Endodermal cell (in vitro differentiated cells): ENCODE results near the gene RTF2. TPM values are rescaled to one million over a fixed set of nuclear protein-coding genes. Genes with fewer than 3 reads are reported as not detected.

Source experiments
- DNase-seq: peaks from one replicate; pipeline ENCODE4 v3.0.0-alpha.2; 2017
- H3K27ac ChIP-seq: 2 replicates; pipeline ENCODE4 v1.5.1; 2013; ENCODE audit warnings: mild to moderate bottlenecking, low read depth, low read length, moderate library complexity
- H3K27me3 ChIP-seq: 2 replicates; pipeline ENCODE4 v1.6.1; 2013; ENCODE audit warnings: mild to moderate bottlenecking, low read length, moderate library complexity; ENCODE audit not compliant: insufficient read depth, control insufficient read depth, poor library complexity, severe bottlenecking
- H3K36me3 ChIP-seq: 2 replicates; pipeline ENCODE4 v1.7.0; 2013; ENCODE audit warnings: mild to moderate bottlenecking, low read length, moderate library complexity; ENCODE audit not compliant: control insufficient read depth, insufficient read depth
- H3K4me1 ChIP-seq: one replicate; pipeline ENCODE4 v1.7.0; 2013; ENCODE audit warnings: low read length; ENCODE audit not compliant: control insufficient read depth, insufficient read depth
- H3K4me3 ChIP-seq: 2 replicates; pipeline ENCODE4 v1.5.1; 2013; ENCODE audit warnings: mild to moderate bottlenecking, low read length, moderate library complexity
- H3K9ac ChIP-seq: 2 replicates; pipeline ENCODE4 v1.6.1; 2013; ENCODE audit warnings: mild to moderate bottlenecking, low read length, moderate library complexity; ENCODE audit not compliant: poor library complexity, severe bottlenecking; ENCODE audit errors: extremely low read depth
- H3K9me3 ChIP-seq: 2 replicates; pipeline ENCODE4 v1.6.1; 2013; ENCODE audit warnings: mild to moderate bottlenecking, low read length, moderate library complexity; ENCODE audit not compliant: control insufficient read depth
- H3K27ac Mint-ChIP-seq: 2 replicates; pipeline ENCODE4 v1.8.0; 2020; ENCODE audit warnings: mixed read lengths
- H3K27me3 Mint-ChIP-seq: 2 replicates; pipeline ENCODE4 v1.8.0; 2021; ENCODE audit warnings: mild to moderate bottlenecking, mixed read lengths; ENCODE audit not compliant: insufficient read depth
- H3K36me3 Mint-ChIP-seq: 2 replicates; pipeline ENCODE4 v1.8.0; 2020; ENCODE audit warnings: low read depth, mixed read lengths
- H3K4me1 Mint-ChIP-seq: 2 replicates; pipeline ENCODE4 v1.8.0; 2020; ENCODE audit warnings: mixed read lengths
- H3K4me3 Mint-ChIP-seq: 2 replicates; pipeline ENCODE4 v1.8.0; 2020; ENCODE audit warnings: mild to moderate bottlenecking, moderate library complexity, mixed read lengths
- H3K9me3 Mint-ChIP-seq: 2 replicates; pipeline ENCODE4 v1.8.0; 2020; ENCODE audit warnings: mild to moderate bottlenecking, mixed read lengths
- WGBS, 2 experiments: methylation state at CpG; one replicate each; pipeline versions ENCODE4 v1.1.5 to v1.1.7; 2013; ENCODE audit warnings: missing lambda C conversion rate in 2 of 2, mixed read lengths in 1 of 2; ENCODE audit not compliant: insufficient coverage in 1 of 2, insufficient read length in 1 of 2; 5-methylcytosine and 5-hydroxymethylcytosine counted together
- total RNA-seq, 2 donors: library from RNA; stranded (reverse); fragmentation: NEBNext Ultra II Directional in 1 of 2; extraction: Animal tissue kit (Norgen Biotek cat#: 25700) in 1 of 2; gene quantifications; 2 replicates in 1 of 2; 3 replicates in 1 of 2; pipeline ENCODE4 v1.2.1, GENCODE V29; 2021
- TF ChIP-seq, protein P1 (sequence below): fragments of 200-600 bp; sonication (generic); conservative IDR thresholded peaks from 2 replicates; pipeline ENCODE4 v1.5.0; 2021; ENCODE audit warnings: antibody characterized with exemption, mild to moderate bottlenecking

Gene RTF2
- total RNA-seq, 2 donors from 2014 or later: 63.0 to 65.1 TPM

DNA sequence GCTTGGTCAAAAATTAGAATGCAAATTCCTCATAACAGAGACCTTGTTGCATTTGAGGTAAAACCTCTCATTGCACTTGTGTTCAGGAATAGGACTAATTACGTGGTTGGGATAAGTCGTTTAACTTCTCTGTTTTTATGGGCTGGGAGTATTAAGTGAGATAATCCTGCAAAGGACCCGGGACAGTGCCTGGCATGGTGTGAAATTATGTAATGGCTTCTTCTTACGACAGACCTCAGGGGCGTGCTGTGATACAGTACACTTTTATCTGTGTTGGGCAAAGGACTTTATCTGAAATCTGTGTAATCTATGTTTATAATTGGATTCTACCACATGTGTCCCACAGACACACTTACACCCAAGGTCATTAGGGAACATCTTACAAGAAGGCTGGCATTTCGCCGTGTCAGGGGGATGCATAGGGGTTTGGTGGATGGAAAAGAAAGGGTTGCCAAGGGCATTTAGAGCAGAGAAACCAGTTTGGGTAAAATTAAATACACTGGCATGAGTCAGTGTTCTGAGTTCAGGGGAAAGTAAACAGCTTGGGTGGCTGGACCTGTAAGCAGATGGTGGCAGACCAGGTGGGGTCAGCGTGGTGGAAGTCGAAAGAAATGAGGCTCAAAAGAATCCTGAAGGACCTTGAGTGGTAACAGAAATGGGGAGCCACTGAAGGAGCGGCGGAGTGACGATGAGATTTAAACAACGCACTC, 17.2 kb upstream of the RTF2 start:
- peaks cover 23% of the 10 kb centered on the region for H3K27me3 ChIP-seq
- peaks cover 25% of the 10 kb centered on the region for H3K27me3 Mint-ChIP-seq
- no peak for DNase-seq
- no peaks in the 10 kb centered on the region for H3K4me1 ChIP-seq
- H3K4me3 Mint-ChIP-seq: no peak overlapping the region
- H3K36me3 Mint-ChIP-seq: no peaks in the 10 kb centered on the region
- 87 to 89% methylated on average over 11 to 13 of the region's 13 CpGs for WGBS, 2 experiments
- peaks cover 6% of the 10 kb centered on the region for H3K4me1 Mint-ChIP-seq
- no peaks in the 10 kb centered on the region for H3K36me3 ChIP-seq
- H3K27ac Mint-ChIP-seq: no peak overlapping the region
- no peak overlapping the region for H3K4me3 ChIP-seq
- no peak overlapping the region for H3K9ac ChIP-seq
- no peak overlapping the region for H3K27ac ChIP-seq
- no peaks in the 10 kb centered on the region for H3K9me3 Mint-ChIP-seq
- no peaks in the 10 kb centered on the region for H3K9me3 ChIP-seq
- TF ChIP-seq, protein P1, sequence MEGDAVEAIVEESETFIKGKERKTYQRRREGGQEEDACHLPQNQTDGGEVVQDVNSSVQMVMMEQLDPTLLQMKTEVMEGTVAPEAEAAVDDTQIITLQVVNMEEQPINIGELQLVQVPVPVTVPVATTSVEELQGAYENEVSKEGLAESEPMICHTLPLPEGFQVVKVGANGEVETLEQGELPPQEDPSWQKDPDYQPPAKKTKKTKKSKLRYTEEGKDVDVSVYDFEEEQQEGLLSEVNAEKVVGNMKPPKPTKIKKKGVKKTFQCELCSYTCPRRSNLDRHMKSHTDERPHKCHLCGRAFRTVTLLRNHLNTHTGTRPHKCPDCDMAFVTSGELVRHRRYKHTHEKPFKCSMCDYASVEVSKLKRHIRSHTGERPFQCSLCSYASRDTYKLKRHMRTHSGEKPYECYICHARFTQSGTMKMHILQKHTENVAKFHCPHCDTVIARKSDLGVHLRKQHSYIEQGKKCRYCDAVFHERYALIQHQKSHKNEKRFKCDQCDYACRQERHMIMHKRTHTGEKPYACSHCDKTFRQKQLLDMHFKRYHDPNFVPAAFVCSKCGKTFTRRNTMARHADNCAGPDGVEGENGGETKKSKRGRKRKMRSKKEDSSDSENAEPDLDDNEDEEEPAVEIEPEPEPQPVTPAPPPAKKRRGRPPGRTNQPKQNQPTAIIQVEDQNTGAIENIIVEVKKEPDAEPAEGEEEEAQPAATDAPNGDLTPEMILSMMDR: no peak

DNA sequence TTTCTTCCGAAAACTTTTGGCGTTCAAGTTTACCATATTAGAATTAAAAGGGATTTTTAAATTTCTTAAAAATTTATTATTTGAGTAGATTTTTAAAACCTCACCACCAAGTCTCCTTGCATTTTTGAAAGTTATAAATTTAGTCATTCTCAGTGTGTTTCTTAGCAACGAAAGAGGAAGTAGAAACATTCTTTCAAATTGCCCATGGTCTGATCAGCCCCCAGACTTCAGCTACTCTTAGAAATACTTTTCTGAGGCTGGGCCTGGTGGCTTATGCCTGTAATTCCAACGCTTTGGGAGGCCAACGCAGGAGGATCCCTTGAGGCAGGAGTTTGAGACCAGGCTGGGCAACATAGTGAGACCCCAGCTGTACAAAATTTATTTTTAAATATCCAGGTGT, 15.1 kb upstream of the RTF2 start:
- H3K4me1 Mint-ChIP-seq: no peaks in the 10 kb centered on the region
- TF ChIP-seq, protein P1: no peak
- H3K27ac ChIP-seq: no peak overlapping the region
- H3K27me3 ChIP-seq: peaks cover 26% of the 10 kb centered on the region
- 59 to 83% methylated on average over 2 to 4 of the region's 5 CpGs for WGBS, 2 experiments
- no peak overlapping the region for H3K4me3 Mint-ChIP-seq
- H3K9me3 ChIP-seq: no peaks in the 10 kb centered on the region
- H3K36me3 Mint-ChIP-seq: no peaks in the 10 kb centered on the region
- peaks cover 27% of the 10 kb centered on the region for H3K27me3 Mint-ChIP-seq
- H3K27ac Mint-ChIP-seq: no peak overlapping the region
- H3K4me3 ChIP-seq: no peak overlapping the region
- no peak overlapping the region for H3K9ac ChIP-seq
- no peak for DNase-seq
- H3K9me3 Mint-ChIP-seq: no peaks in the 10 kb centered on the region
- H3K36me3 ChIP-seq: no peaks in the 10 kb centered on the region
- no peaks in the 10 kb centered on the region for H3K4me1 ChIP-seq

DNA sequence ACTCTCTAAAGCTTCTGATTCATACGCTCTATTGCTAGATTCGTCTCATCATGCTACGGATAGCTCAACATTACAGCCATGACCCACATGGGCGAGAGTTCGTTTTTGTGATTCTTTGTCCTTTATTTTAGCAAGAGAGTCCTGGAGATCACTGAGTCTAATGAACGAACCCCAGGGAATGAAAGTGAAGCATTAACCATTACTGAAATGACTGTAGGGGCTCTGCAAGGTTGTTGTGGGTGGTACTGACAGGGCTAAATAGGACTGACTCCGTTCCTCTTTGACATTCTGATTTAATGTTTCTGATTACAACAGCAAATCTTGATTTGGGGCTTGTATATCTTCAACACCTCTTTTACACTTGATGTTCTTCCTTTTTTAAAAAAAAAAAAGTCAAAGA, 13.7 kb upstream of the RTF2 start:
- Histone ChIP-seq H3K27me3 (peaks cover 30% of the 10 kb centered on the region), H3K4me1 (no peaks in the 10 kb centered on the region), H3K4me3 (no peak overlapping the region), H3K27ac (no peak overlapping the region), H3K9ac (no peak overlapping the region), H3K36me3 (no peaks in the 10 kb centered on the region), H3K9me3 (no peaks in the 10 kb centered on the region)
- no peaks in the 10 kb centered on the region for H3K4me1 Mint-ChIP-seq
- H3K36me3 Mint-ChIP-seq: no peaks in the 10 kb centered on the region
- no peaks in the 10 kb centered on the region for H3K9me3 Mint-ChIP-seq
- 84 to 91% methylated on average over 5 to 7 of the region's 7 CpGs for WGBS, 2 experiments
- no peak for DNase-seq
- H3K27me3 Mint-ChIP-seq: peaks cover 27% of the 10 kb centered on the region
- no peak overlapping the region for H3K27ac Mint-ChIP-seq
- no peak overlapping the region for H3K4me3 Mint-ChIP-seq
- TF ChIP-seq, protein P1: no peak
